Measurements from ENCODE around the gene NCOA6. TPM values are rescaled to one million over a fixed set of nuclear protein-coding genes. Genes with fewer than 3 reads are reported as not detected.

The NCOA6 gene
- total RNA-seq, 1 donor from 2014 or later, result 21.1 TPM

GRCh38 chr20:34711813-34712430 is 113.5 kb downstream of the NCOA6 start:
- FAIRE-seq (no peak), DNase-seq (ENCODE audit: low read depth) (no peak)
- H2AFZ ChIP-seq (ENCODE audit: low read depth, low read length), result no peak overlapping the region
- H3K27me3 Mint-ChIP-seq (ENCODE audit: low read depth, unreplicated experiment), result peaks cover 6% of the 10 kb centered on the region
- no peak overlapping the region for H3K4me3 ChIP-seq (ENCODE audit: insufficient read depth, low read depth, low read length)
- H3K27ac Mint-ChIP-seq (ENCODE audit: unreplicated experiment), result no peak overlapping the region
- no peak overlapping the region for H3K27ac ChIP-seq (ENCODE audit: low read depth, low read length)
- H3K36me3 Mint-ChIP-seq (ENCODE audit: low read depth, unreplicated experiment), result peaks cover 8% of the 10 kb centered on the region
- TF ChIP-seq EZH2 (IDR thresholded peaks at IDR 0.05; ENCODE audit: insufficient read depth, low read length), result no peak
- TF ChIP-seq CTCF (IDR thresholded peaks at IDR 0.05; ENCODE audit: insufficient read depth, low read depth, low read length), result no peak
- H3K9me3 ChIP-seq (ENCODE audit: insufficient read depth, low read depth, low read length), result no peaks in the 10 kb centered on the region
- no peaks in the 10 kb centered on the region for H3K79me2 ChIP-seq (ENCODE audit: insufficient read depth, low read length)
- H3K27me3 ChIP-seq (ENCODE audit: insufficient read depth, low read length), result no peaks in the 10 kb centered on the region
- no peak overlapping the region for H3K4me3 Mint-ChIP-seq (ENCODE audit: unreplicated experiment)
- no peak overlapping the region for H3K9ac ChIP-seq (ENCODE audit: low read length)
- peaks cover 45% of the 10 kb centered on the region for H4K20me1 ChIP-seq (ENCODE audit: insufficient read depth, low read length)
- no peaks in the 10 kb centered on the region for H3K9me3 Mint-ChIP-seq (ENCODE audit: unreplicated experiment)
- H3K4me2 ChIP-seq (ENCODE audit: low read length), result no peak overlapping the region
- H3K4me1 Mint-ChIP-seq (ENCODE audit: low read depth, unreplicated experiment), result peaks cover 28% of the 10 kb centered on the region
- H3K36me3 ChIP-seq (ENCODE audit: insufficient read depth, low read length), result peaks cover 2% of the 10 kb centered on the region
- H3K4me1 ChIP-seq (ENCODE audit: insufficient read depth, low read length), result peaks cover 25% of the 10 kb centered on the region

GRCh38 chr20:34710861-34711574 is 114.4 kb downstream of the NCOA6 start:
- Mint-ChIP-seq H3K4me3 (ENCODE audit: unreplicated experiment) (peak overlapping the region; percentile 67), H3K27me3 (ENCODE audit: low read depth, unreplicated experiment) (peaks cover 6% of the 10 kb centered on the region), H3K9me3 (ENCODE audit: unreplicated experiment) (no peaks in the 10 kb centered on the region), H3K36me3 (ENCODE audit: low read depth, unreplicated experiment) (peaks cover 8% of the 10 kb centered on the region), H3K4me1 (ENCODE audit: low read depth, unreplicated experiment) (peaks cover 28% of the 10 kb centered on the region), H3K27ac (ENCODE audit: unreplicated experiment) (no peak overlapping the region)
- no peak overlapping the region for H3K27ac ChIP-seq (ENCODE audit: low read depth, low read length)
- H3K27me3 ChIP-seq (ENCODE audit: insufficient read depth, low read length), result no peaks in the 10 kb centered on the region
- no peaks in the 10 kb centered on the region for H3K79me2 ChIP-seq (ENCODE audit: insufficient read depth, low read length)
- H3K4me1 ChIP-seq (ENCODE audit: insufficient read depth, low read length), result peaks cover 25% of the 10 kb centered on the region
- TF ChIP-seq EZH2 (IDR thresholded peaks at IDR 0.05; ENCODE audit: insufficient read depth, low read length) (no peak), CTCF (IDR thresholded peaks at IDR 0.05; ENCODE audit: insufficient read depth, low read depth, low read length) (no peak)
- H3K4me2 ChIP-seq (ENCODE audit: low read length), result peak overlapping the region; percentile 89
- H3K36me3 ChIP-seq (ENCODE audit: insufficient read depth, low read length), result peaks cover 2% of the 10 kb centered on the region
- H3K9me3 ChIP-seq (ENCODE audit: insufficient read depth, low read depth, low read length), result no peaks in the 10 kb centered on the region
- peak overlapping the region; percentile 83 for H3K9ac ChIP-seq (ENCODE audit: low read length)
- H4K20me1 ChIP-seq (ENCODE audit: insufficient read depth, low read length), result peaks cover 53% of the 10 kb centered on the region
- no peak for DNase-seq (ENCODE audit: low read depth)
- H3K4me3 ChIP-seq (ENCODE audit: insufficient read depth, low read depth, low read length), result no peak overlapping the region
- no peak overlapping the region for H2AFZ ChIP-seq (ENCODE audit: low read depth, low read length)
- no peak for FAIRE-seq

DNA sequence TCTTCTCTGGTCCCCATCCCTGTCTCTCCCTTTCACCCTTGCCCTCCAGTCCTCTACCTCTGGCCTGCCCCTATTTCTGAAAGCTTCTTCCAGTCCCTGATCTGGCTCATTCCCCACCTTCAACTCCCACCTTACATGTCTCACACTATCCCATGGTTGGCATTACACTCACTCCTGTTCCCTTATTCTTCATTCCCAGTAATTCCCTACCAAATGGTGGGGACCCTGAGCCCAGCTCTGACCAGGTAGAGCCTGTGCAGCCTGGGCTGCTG is 114.9 kb downstream of the NCOA6 start:
- H3K4me3 ChIP-seq (ENCODE audit: insufficient read depth, low read depth, low read length), result no peak overlapping the region

More for the DNA sequence above, 114.9 kb downstream of the NCOA6 start:
- no peaks in the 10 kb centered on the region for H3K9me3 Mint-ChIP-seq (ENCODE audit: unreplicated experiment)
- H3K27me3 Mint-ChIP-seq (ENCODE audit: low read depth, unreplicated experiment), result peaks cover 6% of the 10 kb centered on the region
- peak overlapping the region; percentile 67 for H3K4me3 Mint-ChIP-seq (ENCODE audit: unreplicated experiment)
- peaks cover 2% of the 10 kb centered on the region for H3K36me3 ChIP-seq (ENCODE audit: insufficient read depth, low read length)
- no peaks in the 10 kb centered on the region for H3K27me3 ChIP-seq (ENCODE audit: insufficient read depth, low read length)
- no peak overlapping the region for H3K27ac ChIP-seq (ENCODE audit: low read depth, low read length)
- no peak for TF ChIP-seq CTCF (IDR thresholded peaks at IDR 0.05; ENCODE audit: insufficient read depth, low read depth, low read length)
- TF ChIP-seq EZH2 (IDR thresholded peaks at IDR 0.05; ENCODE audit: insufficient read depth, low read length), result no peak
- H3K4me1 Mint-ChIP-seq (ENCODE audit: low read depth, unreplicated experiment), result peaks cover 30% of the 10 kb centered on the region
- FAIRE-seq (no peak), DNase-seq (ENCODE audit: low read depth) (no peak)
- H3K4me2 ChIP-seq (ENCODE audit: low read length), result peak overlapping the region; percentile 89
- no peaks in the 10 kb centered on the region for H3K9me3 ChIP-seq (ENCODE audit: insufficient read depth, low read depth, low read length)
- peak overlapping the region; percentile 83 for H3K9ac ChIP-seq (ENCODE audit: low read length)
- no peak overlapping the region for H3K27ac Mint-ChIP-seq (ENCODE audit: unreplicated experiment)
- H3K4me1 ChIP-seq (ENCODE audit: insufficient read depth, low read length), result peaks cover 28% of the 10 kb centered on the region
- H3K79me2 ChIP-seq (ENCODE audit: insufficient read depth, low read length), result no peaks in the 10 kb centered on the region
- H3K36me3 Mint-ChIP-seq (ENCODE audit: low read depth, unreplicated experiment), result peaks cover 8% of the 10 kb centered on the region
- H4K20me1 ChIP-seq (ENCODE audit: insufficient read depth, low read length), result peaks cover 58% of the 10 kb centered on the region
- no peak overlapping the region for H2AFZ ChIP-seq (ENCODE audit: low read depth, low read length)
